ENCODE data around the gene VPS35L. TPM values are rescaled to one million over a fixed set of nuclear protein-coding genes. Genes with fewer than 3 reads are reported as not detected.
A peak's percentile ranks its signal among the peaks of the same experiment; 100 is the strongest.

Gene VPS35L
- polyA plus RNA-seq, 1 experiment = 67.1 TPM

- H3K27me3 ChIP-seq (ENCODE audit: control insufficient read depth, insufficient read depth, low read length) = no peaks in the 10 kb centered on the region
- no peak overlapping the region for H3K27ac ChIP-seq (ENCODE audit: low read depth, low read length)
- no peak overlapping the region for H3K4me3 ChIP-seq (ENCODE audit: low read depth, low read length)
- POLR2A ChIA-PET = interaction anchor here (0.6 kb wide), 1 partner anchor 20 kb away, joined by 4 read pairs; no protein-coding TSS in a partner anchor
- TF ChIP-seq CTCF (IDR thresholded peaks at IDR 0.05; ENCODE audit: low read depth, low read length) = peak; percentile 18; the same call in 1 of the 2 replicates
- CTCF ChIA-PET = interaction anchor here (0.6 to 1.9 kb wide), 4 partner anchors 164 to 227 kb away, joined by 4 to 8 read pairs (median 7); partner anchors contain the start of gene GPRC5B
- no peak for DNase-seq (ENCODE audit: low read depth, low spot score)
- H3K9me3 ChIP-seq (ENCODE audit: control insufficient read depth, insufficient read depth, low read length) = 0 out of 2 replicates have a peak, but pooled peaks cover 3% of the 10 kb centered on the region
Measured at GRCh38 chr16:19680881-19681340, 125.4 kb downstream of the VPS35L start.

GRCh38 chr16:19681637-19682036 lies 126.1 kb downstream of the VPS35L start:
- Histone ChIP-seq H3K9me3 (ENCODE audit: control insufficient read depth, insufficient read depth, low read length) (0 out of 2 replicates have a peak, but pooled peaks cover 3% of the 10 kb centered on the region), H3K27me3 (ENCODE audit: control insufficient read depth, insufficient read depth, low read length) (no peaks in the 10 kb centered on the region), H3K4me3 (ENCODE audit: low read depth, low read length) (no peak overlapping the region), H3K27ac (ENCODE audit: low read depth, low read length) (no peak overlapping the region)
- no peak for DNase-seq (ENCODE audit: low read depth, low spot score)
- no peak for TF ChIP-seq CTCF (IDR thresholded peaks at IDR 0.05; ENCODE audit: low read depth, low read length)
- ChIA-PET CTCF (interaction anchor here (1.5 to 1.9 kb wide), 3 partner anchors 203 to 226 kb away, joined by 4 to 8 read pairs (median 6); partner anchors contain the start of gene GPRC5B), POLR2A (no interaction called here)

GRCh38 chr16:19683453-19684236 lies 128.1 kb downstream of the VPS35L start:
- Histone ChIP-seq H3K27me3 (ENCODE audit: control insufficient read depth, insufficient read depth, low read length) (no peaks in the 10 kb centered on the region), H3K9me3 (ENCODE audit: control insufficient read depth, insufficient read depth, low read length) (0 out of 2 replicates have a peak, but pooled peaks cover 3% of the 10 kb centered on the region), H3K27ac (ENCODE audit: low read depth, low read length) (no peak overlapping the region), H3K4me3 (ENCODE audit: low read depth, low read length) (no peak overlapping the region)
- no peak for TF ChIP-seq CTCF (IDR thresholded peaks at IDR 0.05; ENCODE audit: low read depth, low read length)
- DNase-seq (ENCODE audit: low read depth, low spot score) = no peak
- POLR2A ChIA-PET = no interaction called here
- CTCF ChIA-PET = no interaction called here

- Histone ChIP-seq H3K4me3 (ENCODE audit: low read depth, low read length) (no peak overlapping the region), H3K9me3 (ENCODE audit: control insufficient read depth, insufficient read depth, low read length) (0 out of 2 replicates have a peak, but pooled peaks cover 3% of the 10 kb centered on the region), H3K27ac (ENCODE audit: low read depth, low read length) (no peak overlapping the region), H3K27me3 (ENCODE audit: control insufficient read depth, insufficient read depth, low read length) (no peaks in the 10 kb centered on the region)
- no peak for DNase-seq (ENCODE audit: low read depth, low spot score)
- POLR2A ChIA-PET = no interaction called here
- no peak for TF ChIP-seq CTCF (IDR thresholded peaks at IDR 0.05; ENCODE audit: low read depth, low read length)
- CTCF ChIA-PET = no interaction called here
Measured at GRCh38 chr16:19685176-19685575, 129.7 kb downstream of the VPS35L start.

- Histone ChIP-seq H3K27ac (ENCODE audit: low read depth, low read length) (no peak overlapping the region), H3K4me3 (ENCODE audit: low read depth, low read length) (no peak overlapping the region), H3K9me3 (ENCODE audit: control insufficient read depth, insufficient read depth, low read length) (peaks cover 3% of the 10 kb centered on the region; the same call in 1 of the 2 replicates), H3K27me3 (ENCODE audit: control insufficient read depth, insufficient read depth, low read length) (no peaks in the 10 kb centered on the region)
- TF ChIP-seq CTCF (IDR thresholded peaks at IDR 0.05; ENCODE audit: low read depth, low read length) = no peak
- no peak for DNase-seq (ENCODE audit: low read depth, low spot score)
- ChIA-PET CTCF (interaction anchor here (0.6 kb wide), 1 partner anchor 12 kb away, joined by 3 read pairs; no protein-coding TSS in a partner anchor), POLR2A (no interaction called here)
Measured at GRCh38 chr16:19687279-19687678, 131.8 kb downstream of the VPS35L start.

Data from AG04450 (cell line).